A549 (cell line): ENCODE data around the gene OSBPL2. TPM values are rescaled to one million over a fixed set of nuclear protein-coding genes. Genes with fewer than 3 reads are reported as not detected.

Source experiments
- ATAC-seq, 2 experiments: fragments of 200-7000 bp in 1 of 2; fragments of >200 bp in 1 of 2; cut with Nextera tagmentation in 1 of 2; cut with Tn5 transposase in 1 of 2; 3 replicates each; pipeline versions ENCODE4 v1.8.0 to v1.9.1; 2018 to 2020; ENCODE audit warnings: mild to moderate bottlenecking in 1 of 2, moderate library complexity in 1 of 2
- CTCF ChIA-PET: fragments of 300-600 bp; sonication (Branson Sonifier 250); formaldehyde crosslinking; extraction: SDS; loops from one replicate; lab custom pipeline; 2021; ENCODE audit warnings: antibody characterized with exemption, inconsistent platforms; lab: Yijun Ruan, JAX
- POLR2A ChIA-PET: fragments of 350-600 bp; formaldehyde crosslinking; extraction: SDS; loops from one replicate; lab custom pipeline; 2021; ENCODE audit warnings: antibody characterized with exemption, inconsistent platforms; lab: Yijun Ruan, JAX
- DNase-seq, 2 experiments: peaks; one replicate each; pipeline versions ENCODE4 v3.0.0 to v3.0.0-alpha.2; 2011 to 2016; ENCODE audit warnings: low read depth in 1 of 2, low spot score in 1 of 2
- FAIRE-seq: peaks from 2 replicates; lab custom pipeline; 2011; peaks lifted over from hg19 to GRCh38; lab: Jason Lieb, UNC
- H3K27ac ChIP-seq, 2 experiments: fragments of >200 bp; sonication (Bioruptor Twin); formaldehyde crosslinking; 3 replicates each; pipeline ENCODE4 v1.5.1; 2016 to 2017
- H3K4me1 ChIP-seq: fragments of >200 bp; sonication (Bioruptor Twin); formaldehyde crosslinking; 3 replicates; pipeline ENCODE4 v1.6.1; 2016
- H3K4me2 ChIP-seq: fragments of >200 bp; sonication (Bioruptor Twin); formaldehyde crosslinking; 3 replicates; pipeline ENCODE4 v1.6.1; 2016
- H3K4me3 ChIP-seq: fragments of >200 bp; sonication (Bioruptor Twin); formaldehyde crosslinking; 3 replicates; pipeline ENCODE4 v1.5.1; 2016
- H3K9me3 ChIP-seq: fragments of >200 bp; sonication (Bioruptor Twin); formaldehyde crosslinking; 3 replicates; pipeline ENCODE4 v1.6.1; 2016
- ATOH8 ChIP-seq: fragments of 250-450 bp; sonication (Bioruptor Pico); IDR thresholded peaks from 2 replicates; pipeline ENCODE4 v1.5.0; 2020; ENCODE audit warnings: low read depth, mild to moderate bottlenecking, moderate library complexity
- CEBPB ChIP-seq, 2 experiments: fragments of >200 bp in 1 of 2; sonication (Bioruptor Twin) in 1 of 2; formaldehyde crosslinking in 1 of 2; IDR thresholded peaks; 2 replicates each; pipeline ENCODE4 v1.6.1; 2012 to 2016
- CHD4 ChIP-seq: fragments of 200-600 bp; sonication (generic); IDR thresholded peaks from 2 replicates; pipeline ENCODE4 v1.6.1; 2016; ENCODE audit warnings: antibody characterized with exemption, mild to moderate bottlenecking, borderline replicate concordance
- CTCF ChIP-seq: fragments of >200 bp; sonication (Bioruptor Twin); formaldehyde crosslinking; IDR thresholded peaks from 3 replicates; pipeline ENCODE4 v1.5.1; 2016
- E2F6 ChIP-seq: IDR thresholded peaks from 2 replicates; pipeline ENCODE4 v1.6.1; 2012; ENCODE audit warnings: low read depth, borderline replicate concordance
- ESRRA ChIP-seq: fragments of 150-350 bp; IDR thresholded peaks from 2 replicates; pipeline ENCODE4 v1.6.1; 2014; ENCODE audit warnings: mild to moderate bottlenecking, low read length, borderline replicate concordance
- FOXS1 ChIP-seq: fragments of 250-450 bp; sonication (Bioruptor Pico); IDR thresholded peaks from 2 replicates; pipeline ENCODE4 v1.5.0; 2020; ENCODE audit warnings: mild to moderate bottlenecking, moderate library complexity
- HDAC2 ChIP-seq: fragments of 200-600 bp; sonication (generic); IDR thresholded peaks from 2 replicates; pipeline ENCODE4 v1.6.1; 2016
- HEYL ChIP-seq: fragments of 250-450 bp; sonication (Bioruptor Pico); IDR thresholded peaks from 2 replicates; pipeline ENCODE4 v1.8.0; 2021; ENCODE audit warnings: mild to moderate bottlenecking, moderate library complexity
- HOXA7 ChIP-seq: fragments of 250-450 bp; sonication (Bioruptor Pico); IDR thresholded peaks from 2 replicates; pipeline ENCODE4 v1.5.0; 2020; ENCODE audit warnings: mild to moderate bottlenecking, moderate library complexity
- KDM1A ChIP-seq: fragments of 200-600 bp; sonication (generic); IDR thresholded peaks from 2 replicates; pipeline ENCODE4 v1.6.1; 2016; ENCODE audit warnings: low read depth, mild to moderate bottlenecking
- MAFK ChIP-seq: fragments of 450-650 bp; IDR thresholded peaks from 2 replicates; pipeline ENCODE4 v1.6.1; 2014; ENCODE audit not compliant: partially characterized antibody
- PBX3 ChIP-seq: IDR thresholded peaks from 2 replicates; pipeline ENCODE4 v1.6.1; 2012
- POLR2AphosphoS2 ChIP-seq: conservative IDR thresholded peaks from 2 replicates; pipeline ENCODE4 v1.6.1; 2012; ENCODE audit warnings: low read length, improper control_type of control experiment, inconsistent platforms
- RCOR1 ChIP-seq: fragments of 150-350 bp; IDR thresholded peaks from 2 replicates; pipeline ENCODE4 v1.6.1; 2014; ENCODE audit warnings: antibody characterized with exemption, low read length, low read depth
- RFX5 ChIP-seq: fragments of 450-650 bp; IDR thresholded peaks from 2 replicates; pipeline ENCODE4 v1.7.1; 2014; ENCODE audit warnings: antibody characterized with exemption, mild to moderate bottlenecking, moderate library complexity
- SMC3 ChIP-seq: fragments of >200 bp; sonication (Bioruptor Twin); formaldehyde crosslinking; IDR thresholded peaks from 3 replicates; pipeline ENCODE4 v1.6.1; 2018; ENCODE audit warnings: inconsistent platforms
- TFCP2L1 ChIP-seq: fragments of 250-450 bp; sonication (Bioruptor Pico); IDR thresholded peaks from 2 replicates; pipeline ENCODE4 v1.5.0; 2021; ENCODE audit warnings: mild to moderate bottlenecking
- ZFP36 ChIP-seq: fragments of 450-650 bp; IDR thresholded peaks from 2 replicates; pipeline ENCODE4 v1.6.1; 2014; ENCODE audit warnings: borderline replicate concordance; ENCODE audit not compliant: partially characterized antibody
- WGBS: methylation state at CpG from one replicate; pipeline ENCODE4 v1.1.6; 2017; ENCODE audit errors: missing lambda C conversion rate; 5-methylcytosine and 5-hydroxymethylcytosine counted together
- polyA plus RNA-seq, 4 experiments: library from polyadenylated mRNA; depleted of rRNA in 3 of 4; stranded (reverse); fragments of >200 nt; fragmentation: RNase III in 1 of 4; extraction: RNeasy Plus Mini Kit Qiagen cat#74134 plus additional on column Dnase treatment in 1 of 4; gene quantifications; 2 replicates in 3 of 4; 3 replicates in 1 of 4; pipeline ENCODE4 v1.2.3, GENCODE V29; 2011 to 2017

Gene OSBPL2
- polyA plus RNA-seq, 2 of the 4 experiments (the other 2 are of a cell fraction): 14.6 to 14.8 TPM

- Histone ChIP-seq H3K4me2 (no peak overlapping the region), H3K27ac (no peak overlapping the region), H3K9me3 (no peaks in the 10 kb centered on the region), H3K4me1 (no peaks in the 10 kb centered on the region), H3K4me3 (no peak overlapping the region)
- WGBS: 89% methylated on average over 6 of the region's 6 CpGs
- ATAC-seq: no peak
- TF ChIP-seq PBX3 (no peak), CEBPB (IDR thresholded peaks at IDR 0.05) (no peak), ESRRA (no peak), MAFK (no peak), SMC3 (no peak)
- DNase-seq: no peak
- CTCF ChIA-PET: interaction anchor here (1.6 kb wide), 1 partner anchor 9 kb away, joined by 3 read pairs; no protein-coding TSS in a partner anchor
- POLR2A ChIA-PET: no interaction called here
- FAIRE-seq: no peak
These were observed 38.1 kb downstream of the OSBPL2 start for GRCh38 chr20:62276439-62276838.

GRCh38 chr20:62277253-62277652 is 38.9 kb downstream of the OSBPL2 start:
- ChIA-PET CTCF (interaction anchor here (0.7 to 0.9 kb wide), 2 partner anchors 8 to 106 kb away, joined by 3 read pairs; no protein-coding TSS in a partner anchor), POLR2A (no interaction called here)
- WGBS: 79% methylated on average over 13 of the region's 13 CpGs
- Histone ChIP-seq H3K4me1 (no peaks in the 10 kb centered on the region), H3K4me2 (no peak overlapping the region), H3K9me3 (no peaks in the 10 kb centered on the region), H3K4me3 (no peak overlapping the region), H3K27ac (no peak overlapping the region)
- FAIRE-seq: no peak
- DNase-seq: no peak
- TF ChIP-seq KDM1A (no peak), ZFP36 (no peak), HEYL (no peak), HOXA7 (CRISPR knock-in tag) (no peak), FOXS1 (CRISPR knock-in tag) (no peak), CTCF (no peak), RCOR1 (no peak)
- ATAC-seq: no peak

- Histone ChIP-seq H3K4me1 (no peaks in the 10 kb centered on the region), H3K4me3 (no peak overlapping the region), H3K4me2 (no peak overlapping the region), H3K27ac (no peak overlapping the region), H3K9me3 (no peaks in the 10 kb centered on the region)
- DNase-seq (no peak), ATAC-seq (no peak), FAIRE-seq (no peak)
- POLR2A ChIA-PET: no interaction called here
- WGBS: 90% methylated on average over 4 of the region's 4 CpGs
- no peak for TF ChIP-seq CEBPB (IDR thresholded peaks at IDR 0.05)
- TF ChIP-seq CHD4: no peak
- CTCF ChIA-PET: interaction anchor here (1.0 kb wide), 1 partner anchor 269 kb away, joined by 3 read pairs; no protein-coding TSS in a partner anchor
These were observed 42.0 kb downstream of the OSBPL2 start for GRCh38 chr20:62280303-62280702.

GRCh38 chr20:62281161-62281933 is 43.0 kb downstream of the OSBPL2 start:
- DNase-seq (no peak), ATAC-seq (no peak), FAIRE-seq (no peak)
- no peak for TF ChIP-seq E2F6
- no peak for TF ChIP-seq PBX3
- TF ChIP-seq POLR2AphosphoS2: no peak
- no peak for TF ChIP-seq SMC3
- TF ChIP-seq TFCP2L1 (CRISPR knock-in tag): no peak
- no peak for TF ChIP-seq CTCF
- no peak for TF ChIP-seq ATOH8 (CRISPR knock-in tag)
- no peak for TF ChIP-seq HDAC2
- TF ChIP-seq HEYL: no peak
- TF ChIP-seq RFX5: no peak
- H3K4me1 ChIP-seq: no peaks in the 10 kb centered on the region
- H3K27ac ChIP-seq: no peak overlapping the region
- no peak overlapping the region for H3K4me3 ChIP-seq
- H3K9me3 ChIP-seq: no peaks in the 10 kb centered on the region
- H3K4me2 ChIP-seq: no peak overlapping the region
- ChIA-PET POLR2A (no interaction called here), CTCF (interaction anchor here (0.8 kb wide), 1 partner anchor 22 kb away, joined by 3 read pairs; no protein-coding TSS in a partner anchor)
- WGBS: 93% methylated on average over 31 of the region's 31 CpGs
